ENCODE measurements around the gene STYXL2. TPM values are rescaled to one million over a fixed set of nuclear protein-coding genes. Genes with fewer than 3 reads are reported as not detected.

The STYXL2 gene
- total RNA-seq, result 0.32 and 0.36 TPM in 2 replicates

GRCh38 chr1:167093846-167094516, at the start of gene STYXL2:
Gene STYXL2, plus strand, starts transcription at chr1:167094075. Its CDS starts 775 bp downstream, at chr1:167094850.

GRCh38 chr1:167090314-167090942, 3.4 kb upstream of the STYXL2 start, which contains the start of gene GPA33:
Gene GPA33, minus strand, starts transcription at chr1:167090377. Its CDS starts 90 bp downstream, at chr1:167090287.

Other genes with a start within 250 kb of the STYXL2 start
- gene TADA1, start 217.8 kb upstream of the STYXL2 start, total RNA-seq, result 11.4 and 12.7 TPM in 2 replicates
- gene ILDR2, start 118.5 kb upstream of the STYXL2 start, total RNA-seq, result not detected in 2 replicates
- gene MAEL, start 104.8 kb upstream of the STYXL2 start, total RNA-seq, result not detected in 2 replicates
- not detected in 2 replicates for gene GPA33, start 3.7 kb upstream of the STYXL2 start, total RNA-seq
- 7.3 and 18.3 TPM in 2 replicates for gene POU2F1, start 126.8 kb downstream of the STYXL2 start, total RNA-seq